Tongue (tissue), 2 donors: Measurements from ENCODE around the gene C1orf159. TPM values are rescaled to one million over a fixed set of nuclear protein-coding genes. Genes with fewer than 3 reads are reported as not detected.

Experiments used
- DNase-seq: peaks from one replicate; pipeline ENCODE4 v3.0.0-alpha.2; 2015
- total RNA-seq: library from RNA; depleted of rRNA; stranded (reverse); fragments of >200 nt; gene quantifications from one replicate; pipeline ENCODE4 v1.2.3, GENCODE V29; 2014

C1orf159 gene
- total RNA-seq, 1 donor from 2014 or later, result 3.8 TPM

- DNase-seq, result no peak
Measured at GRCh38 chr1:1038694-1039093, 77.2 kb downstream of the C1orf159 start.

- no peak for DNase-seq
Measured at GRCh38 chr1:1037366-1038327, 78.2 kb downstream of the C1orf159 start.

- no peak for DNase-seq
Measured at GRCh38 chr1:1035291-1035943, 80.5 kb downstream of the C1orf159 start.

- DNase-seq, result no peak
Measured at GRCh38 chr1:1034439-1034781, 81.5 kb downstream of the C1orf159 start.

GRCh38 chr1:1033731-1034438, 82.0 kb downstream of the C1orf159 start:
- no peak for DNase-seq

GRCh38 chr1:1033009-1033587, 82.8 kb downstream of the C1orf159 start:
- peak; percentile 91 for DNase-seq

GRCh38 chr1:1032424-1032823, 83.5 kb downstream of the C1orf159 start:
- DNase-seq, result peak; percentile 76

Other genes starting within 250 kb of the C1orf159 start
- gene SAMD11, start 192.2 kb downstream of the C1orf159 start, total RNA-seq, result 6.1 TPM
- gene NOC2L, start 156.8 kb downstream of the C1orf159 start, total RNA-seq, result 56.0 TPM
- gene KLHL17, start 155.5 kb downstream of the C1orf159 start, total RNA-seq, result 7.5 TPM
- 6.3 TPM for gene PLEKHN1, start 149.6 kb downstream of the C1orf159 start, total RNA-seq
- gene PERM1, start 134.0 kb downstream of the C1orf159 start, total RNA-seq, result 38.4 TPM
- gene HES4, start 116.0 kb downstream of the C1orf159 start, total RNA-seq, result 21.2 TPM
- gene ISG15, start 102.6 kb downstream of the C1orf159 start, total RNA-seq, result 8.0 TPM
- gene AGRN, start 96.0 kb downstream of the C1orf159 start, total RNA-seq, result 57.2 TPM
- 0.62 TPM for gene RNF223, start 41.8 kb downstream of the C1orf159 start, total RNA-seq
- 0.41 TPM for gene TTLL10, start 57.8 kb upstream of the C1orf159 start, total RNA-seq
- gene TNFRSF18, start 90.5 kb upstream of the C1orf159 start, total RNA-seq, result 3.0 TPM
- 2.9 TPM for gene TNFRSF4, start 98.1 kb upstream of the C1orf159 start, total RNA-seq
- gene SDF4, start 115.9 kb upstream of the C1orf159 start, total RNA-seq, result 69.1 TPM
- 16.5 TPM for gene B3GALT6, start 116.1 kb upstream of the C1orf159 start, total RNA-seq
- gene C1QTNF12, start 130.6 kb upstream of the C1orf159 start, total RNA-seq, result 6.3 TPM
- 34.6 TPM for gene UBE2J2, start 157.8 kb upstream of the C1orf159 start, total RNA-seq
- gene SCNN1D, start 164.3 kb upstream of the C1orf159 start, total RNA-seq, result 4.8 TPM
- gene ACAP3, start 191.8 kb upstream of the C1orf159 start, total RNA-seq, result 73.3 TPM
- 15.1 TPM for gene PUSL1, start 192.5 kb upstream of the C1orf159 start, total RNA-seq
- gene INTS11, start 208.6 kb upstream of the C1orf159 start, total RNA-seq, result 61.5 TPM
- gene CPTP, start 208.7 kb upstream of the C1orf159 start, total RNA-seq, result 17.5 TPM
- gene TAS1R3, start 215.2 kb upstream of the C1orf159 start, total RNA-seq, result 1.9 TPM
- 82.8 TPM for gene DVL1, start 233.3 kb upstream of the C1orf159 start, total RNA-seq
- gene MXRA8, start 242.5 kb upstream of the C1orf159 start, total RNA-seq, result 95.3 TPM